ENCODE results near the gene DDX1. TPM values are rescaled to one million over a fixed set of nuclear protein-coding genes. Genes with fewer than 3 reads are reported as not detected.

The DDX1 gene
- total and polyA plus RNA-seq, 7 donors = 116 to 166 (median 132) TPM

- WGBS, 3 donors = 96 to 98% (median 97%) methylated on average over 2 of the region's 2 CpGs
- ATAC-seq = no peak
- H3K36me3 ChIP-seq (ENCODE audit: insufficient read depth in 1 of 2, low read depth in 1 of 2) = peaks cover 9 to 100% of the 10 kb centered on the region in 2 donors
Observed at GRCh38 chr2:15622214-15622613, 30.5 kb downstream of the DDX1 start.

GRCh38 chr2:15622614-15623480 is 31.2 kb downstream of the DDX1 start:
- no peaks in the 10 kb centered on the region for H3K9me3 ChIP-seq
- no peak overlapping the region for H3K4me3 ChIP-seq
- H3K27ac ChIP-seq = no peak overlapping the region
- H3K27me3 ChIP-seq (ENCODE audit: insufficient read depth in 3 of 3, low read length in 2 of 3) = no peaks in the 10 kb centered on the region
- DNase-seq = no peak
- TF ChIP-seq CTCF (IDR thresholded peaks at IDR 0.05) = no peak
- no peaks in the 10 kb centered on the region for H3K4me1 ChIP-seq
- WGBS, 3 donors = 96 to 97% (median 97%) methylated on average over 3 of the region's 3 CpGs
- H3K36me3 ChIP-seq (ENCODE audit: insufficient read depth in 1 of 2, low read depth in 1 of 2) = peaks cover 9 to 100% of the 10 kb centered on the region in 2 donors
- intact Hi-C loops (cut with DNase I) = no loop called here
- ATAC-seq = no peak

More at GRCh38 chr2:15622214-15622613, 30.5 kb downstream of the DDX1 start:
- H3K4me3 ChIP-seq = no peak overlapping the region
- H3K9me3 ChIP-seq = no peaks in the 10 kb centered on the region
- no peaks in the 10 kb centered on the region for H3K27me3 ChIP-seq (ENCODE audit: insufficient read depth in 3 of 3, low read length in 2 of 3)
- no peak for TF ChIP-seq CTCF (IDR thresholded peaks at IDR 0.05)
- no peak for DNase-seq
- no peak overlapping the region for H3K27ac ChIP-seq
- intact Hi-C loops (cut with DNase I) = no loop called here
- H3K4me1 ChIP-seq = no peaks in the 10 kb centered on the region

- H3K4me3 ChIP-seq = no peak overlapping the region
- DNase-seq = no peak
- no peaks in the 10 kb centered on the region for H3K27me3 ChIP-seq (ENCODE audit: insufficient read depth in 3 of 3, low read length in 2 of 3)
- TF ChIP-seq CTCF (IDR thresholded peaks at IDR 0.05) = no peak
- no peak for ATAC-seq
- intact Hi-C loops (cut with DNase I) = no loop called here
- no peaks in the 10 kb centered on the region for H3K9me3 ChIP-seq
- H3K36me3 ChIP-seq (ENCODE audit: insufficient read depth in 1 of 2, low read depth in 1 of 2) = peaks cover 9 to 100% of the 10 kb centered on the region in 2 donors
- H3K27ac ChIP-seq = no peak overlapping the region
- no peaks in the 10 kb centered on the region for H3K4me1 ChIP-seq
- 96 to 99% (median 97%) methylated on average over 2 of the region's 2 CpGs for WGBS, 3 donors
Observed at GRCh38 chr2:15623481-15623796, 31.8 kb downstream of the DDX1 start.

GRCh38 chr2:15623898-15624541 is 32.4 kb downstream of the DDX1 start:
- WGBS, 3 donors = 72 to 91% (median 73%) methylated on average over 4 of the region's 4 CpGs
- Histone ChIP-seq H3K27me3 (ENCODE audit: insufficient read depth in 3 of 3, low read length in 2 of 3) (no peaks in the 10 kb centered on the region), H3K9me3 (no peaks in the 10 kb centered on the region), H3K36me3 (ENCODE audit: insufficient read depth in 1 of 2, low read depth in 1 of 2) (peaks cover 9 to 100% of the 10 kb centered on the region in 2 donors), H3K4me1 (no peaks in the 10 kb centered on the region), H3K27ac (no peak overlapping the region), H3K4me3 (no peak overlapping the region)
- intact Hi-C loops (cut with DNase I) = no loop called here
- ATAC-seq (no peak), DNase-seq (no peak)
- TF ChIP-seq CTCF (IDR thresholded peaks at IDR 0.05) = no peak

Measured in psoas muscle (tissue), 8 donors.